HepG2 (cell line): ENCODE data around the gene TET3. TPM values are rescaled to one million over a fixed set of nuclear protein-coding genes. Genes with fewer than 3 reads are reported as not detected.

ENCODE experiments used
- AGO1 ChIP-seq: fragments of 200-400 bp; formaldehyde crosslinking; IDR thresholded peaks from 2 replicates; pipeline ENCODE4 v1.6.1; 2017; ENCODE audit warnings: mild to moderate bottlenecking, low read depth, low read length, moderate library complexity; ENCODE audit not compliant: poor library complexity, severe bottlenecking
- AHDC1 ChIP-seq: sonication (generic); formaldehyde crosslinking; IDR thresholded peaks from 2 replicates; pipeline ENCODE4 v1.5.1; 2020; ENCODE audit warnings: mild to moderate bottlenecking, missing genetic modification reagents, borderline replicate concordance
- FIP1L1 ChIP-seq: fragments of 200-400 bp; formaldehyde crosslinking; IDR thresholded peaks from 2 replicates; pipeline ENCODE4 v1.6.1; 2018; ENCODE audit warnings: low read depth, mild to moderate bottlenecking, low read length, moderate library complexity, borderline replicate concordance; ENCODE audit not compliant: insufficient read depth
- FOXJ3 ChIP-seq: sonication (generic); formaldehyde crosslinking; IDR thresholded peaks from 2 replicates; pipeline ENCODE4 v1.4.0; 2020; ENCODE audit warnings: missing genetic modification reagents, mild to moderate bottlenecking, borderline replicate concordance
- FOXP1 ChIP-seq, 2 experiments: fragments of 450-650 bp in 1 of 2; IDR thresholded peaks; 2 replicates each; pipeline ENCODE4 v1.6.1; 2017 to 2018; ENCODE audit warnings: antibody characterized with exemption in 1 of 2
- HNRNPLL ChIP-seq: fragments of 200-400 bp; formaldehyde crosslinking; IDR thresholded peaks from 2 replicates; pipeline ENCODE4 v1.6.1; 2017; ENCODE audit warnings: mild to moderate bottlenecking, low read depth, low read length; ENCODE audit not compliant: poor library complexity, severe bottlenecking
- ISL2 ChIP-seq: sonication (generic); formaldehyde crosslinking; IDR thresholded peaks from 2 replicates; pipeline ENCODE4 v1.5.0; 2020; ENCODE audit warnings: missing genetic modification reagents
- POGZ ChIP-seq: sonication (generic); formaldehyde crosslinking; IDR thresholded peaks from 2 replicates; pipeline ENCODE4 v1.4.0; 2020; ENCODE audit warnings: mild to moderate bottlenecking, missing genetic modification reagents
- POLR2AphosphoS5 ChIP-seq: IDR thresholded peaks from 2 replicates; pipeline ENCODE4 v1.6.1; 2012; ENCODE audit warnings: low read depth, low read length
- TAF1 ChIP-seq: sonication (generic); formaldehyde crosslinking; IDR thresholded peaks from 2 replicates; pipeline ENCODE4 v1.4.0; 2020; ENCODE audit warnings: missing genetic modification reagents
- ZFX ChIP-seq: sonication (generic); formaldehyde crosslinking; IDR thresholded peaks from 2 replicates; pipeline ENCODE4 v1.4.0; 2020; ENCODE audit warnings: mild to moderate bottlenecking, low read depth, missing genetic modification reagents, moderate library complexity
- ZNF20 ChIP-seq: sonication (generic); formaldehyde crosslinking; IDR thresholded peaks from 2 replicates; pipeline ENCODE4 v1.4.0; 2020; ENCODE audit warnings: mild to moderate bottlenecking, moderate library complexity, missing genetic modification reagents
- ZNF274 ChIP-seq: sonication (generic); formaldehyde crosslinking; IDR thresholded peaks from 2 replicates; pipeline ENCODE4 v1.5.1; 2020; ENCODE audit warnings: mild to moderate bottlenecking, missing genetic modification reagents
- ZNF326 ChIP-seq: sonication (generic); formaldehyde crosslinking; IDR thresholded peaks from 2 replicates; pipeline ENCODE4 v1.4.0; 2020; ENCODE audit warnings: missing genetic modification reagents, borderline replicate concordance
- ZNF546 ChIP-seq: sonication (generic); formaldehyde crosslinking; conservative IDR thresholded peaks from 2 replicates; pipeline ENCODE4 v1.8.1; 2023; ENCODE audit warnings: mild to moderate bottlenecking, missing genetic modification reagents
- ZNF550 ChIP-seq: sonication (generic); formaldehyde crosslinking; IDR thresholded peaks from 2 replicates; pipeline ENCODE4 v1.4.0; 2020; ENCODE audit warnings: mild to moderate bottlenecking, missing genetic modification reagents, borderline replicate concordance
- ZNF552 ChIP-seq: sonication (generic); formaldehyde crosslinking; IDR thresholded peaks from 2 replicates; pipeline ENCODE4 v1.9.0; 2022; ENCODE audit warnings: missing genetic modification reagents, mild to moderate bottlenecking, borderline replicate concordance
- ZNF589 ChIP-seq: sonication (generic); formaldehyde crosslinking; conservative IDR thresholded peaks from 2 replicates; pipeline ENCODE4 v1.8.0; 2022; ENCODE audit warnings: mild to moderate bottlenecking, moderate library complexity, missing genetic modification reagents
- ZNF605 ChIP-seq: sonication (generic); formaldehyde crosslinking; IDR thresholded peaks from 2 replicates; pipeline ENCODE4 v1.8.0; 2022; ENCODE audit warnings: mild to moderate bottlenecking, missing genetic modification reagents
- ZNF709 ChIP-seq: sonication (generic); formaldehyde crosslinking; IDR thresholded peaks from 2 replicates; pipeline ENCODE4 v1.5.0; 2020; ENCODE audit warnings: mild to moderate bottlenecking, missing genetic modification reagents
- ZNF784 ChIP-seq: sonication (generic); formaldehyde crosslinking; IDR thresholded peaks from 2 replicates; pipeline ENCODE4 v1.5.1; 2020; ENCODE audit warnings: missing genetic modification reagents, mild to moderate bottlenecking, borderline replicate concordance
- polyA plus RNA-seq, 8 experiments: library from polyadenylated mRNA; depleted of rRNA in 3 of 8; stranded (reverse) in 7 of 8; unstranded in 1 of 8; fragments of >200 nt; fragmentation: Illumina TruSeq in 4 of 8; extraction: Trizol in 4 of 8; gene quantifications; 2 replicates each; pipeline versions ENCODE4 v1.2.1 to v1.2.3, GENCODE V29; 2011 to 2016; ENCODE audit warnings: low read depth in 4 of 8, missing spikeins in 1 of 8, mixed read lengths in 1 of 8; ENCODE audit not compliant: insufficient read depth in 1 of 8
- total RNA-seq, 5 experiments: library from RNA; depleted of rRNA; stranded (reverse); fragments of >200 nt; fragmentation: Illumina TruSeq; extraction: Trizol; gene quantifications; 2 replicates each; pipeline ENCODE4 v1.2.3, GENCODE V29; 2016; ENCODE audit warnings: low read depth in 1 of 5

TET3 gene
- total and polyA plus RNA-seq, 2 of the 13 experiments (the other 11 are each of a cell fraction or from before 2014, with no cell fraction given): 4.3 to 6.8 TPM

DNA sequence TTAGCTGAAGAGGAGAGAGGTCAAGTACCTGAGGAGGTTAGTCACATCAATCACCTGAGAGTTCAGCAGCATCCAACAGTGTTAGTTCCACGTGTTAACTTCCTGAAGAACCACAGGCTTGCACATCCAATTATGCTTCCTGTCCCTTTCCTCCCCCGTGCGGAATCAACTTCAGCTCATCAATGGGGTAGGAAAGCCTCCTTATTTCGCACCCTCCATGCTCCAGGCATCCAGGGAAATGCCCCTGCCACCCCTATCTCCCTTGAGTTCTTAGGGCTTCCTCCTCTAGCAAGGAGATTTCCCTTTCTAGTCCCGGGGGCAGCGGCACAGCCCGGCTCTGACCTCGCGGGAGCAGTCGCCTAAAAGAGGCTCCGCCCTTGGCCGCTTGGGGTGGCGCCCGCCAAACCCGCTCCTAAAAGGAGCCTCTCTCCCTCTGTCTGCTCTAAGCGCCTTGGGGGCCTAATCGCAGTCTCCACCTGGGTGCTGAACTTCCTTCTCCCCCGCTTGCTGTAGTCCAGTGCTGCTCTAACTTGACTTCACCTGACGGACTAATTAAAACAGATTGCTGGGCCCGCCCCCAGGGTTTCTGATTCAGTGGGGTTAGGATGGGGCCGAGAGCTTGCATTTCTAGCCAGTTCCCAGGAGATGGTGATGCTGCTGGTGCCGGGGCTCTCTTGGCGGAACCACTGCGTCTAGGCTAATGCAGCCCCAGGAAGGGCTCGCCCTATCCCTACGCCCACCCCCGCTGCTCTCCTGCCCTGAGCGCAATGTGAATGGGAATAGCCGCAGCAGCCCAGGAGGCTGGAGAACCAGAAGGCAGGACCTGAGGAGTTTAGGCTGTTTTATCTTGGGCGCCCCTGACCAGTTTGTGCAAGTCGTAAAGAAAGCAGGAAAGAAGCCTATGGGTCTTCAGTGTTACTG, 3.4 kb upstream of the TET3 start (continued):
- no peak for TF ChIP-seq AHDC1
- TF ChIP-seq ZNF709 (CRISPR knock-in tag): no peak
- no peak for TF ChIP-seq ZNF605 (CRISPR knock-in tag)
- TF ChIP-seq HNRNPLL: peak; percentile 42
- no peak for TF ChIP-seq ZNF589 (CRISPR knock-in tag)
- no peak for TF ChIP-seq ZFX (CRISPR knock-in tag)
- TF ChIP-seq AGO1: peak; percentile 94
- TF ChIP-seq ZNF784 (CRISPR knock-in tag): no peak
- no peak for TF ChIP-seq FOXP1 (IDR thresholded peaks at IDR 0.05)
- no peak for TF ChIP-seq FOXP1 (CRISPR knock-in tag; IDR thresholded peaks at IDR 0.05)
- no peak for TF ChIP-seq ZNF326 (CRISPR knock-in tag)
- no peak for TF ChIP-seq ZNF546 (CRISPR knock-in tag)
- TF ChIP-seq POLR2AphosphoS5: no peak
- TF ChIP-seq ZNF20 (CRISPR knock-in tag): no peak
- no peak; the same call in 1 of the 2 replicates for TF ChIP-seq TAF1 (CRISPR knock-in tag)
- TF ChIP-seq ZNF274 (CRISPR knock-in tag): no peak
- no peak for TF ChIP-seq ZNF550 (CRISPR knock-in tag)
- TF ChIP-seq POGZ (CRISPR knock-in tag): no peak
- TF ChIP-seq ISL2 (CRISPR knock-in tag): 0 out of 2 replicates have a peak, but pooled peaks have one; percentile 16
- TF ChIP-seq FIP1L1: no peak
- no peak for TF ChIP-seq ZNF552 (CRISPR knock-in tag)
- no peak for TF ChIP-seq FOXJ3 (CRISPR knock-in tag)
